Muscle layer of duodenum (tissue), 2 donors: Measurements from ENCODE around the gene DPYSL4.

Experiments
- H3K27ac ChIP-seq: one replicate; pipeline ENCODE4 v1.7.0; 2013; ENCODE audit warnings: mild to moderate bottlenecking, low read length
- H3K27me3 ChIP-seq: one replicate; pipeline ENCODE4 v1.7.0; 2013; ENCODE audit warnings: low read depth, mild to moderate bottlenecking, control low read depth, low read length
- H3K36me3 ChIP-seq, 2 donors: one replicate each; pipeline ENCODE4 v1.7.0; 2013; ENCODE audit warnings: low read length in 2 of 2, control low read depth in 1 of 2, mild to moderate bottlenecking in 1 of 2; ENCODE audit not compliant: insufficient read depth in 2 of 2, control insufficient read depth in 1 of 2
- H3K4me1 ChIP-seq, 2 donors: one replicate each; pipeline ENCODE4 v1.7.0; 2013; ENCODE audit warnings: low read length in 2 of 2, mild to moderate bottlenecking in 2 of 2, control low read depth in 1 of 2, moderate library complexity in 1 of 2; ENCODE audit not compliant: insufficient read depth in 2 of 2, control insufficient read depth in 1 of 2
- H3K4me3 ChIP-seq, 2 donors: one replicate each; pipeline ENCODE4 v1.7.0; 2013; ENCODE audit warnings: low read length in 2 of 2, low read depth in 1 of 2, mild to moderate bottlenecking in 1 of 2
- H3K9me3 ChIP-seq, 2 donors: one replicate each; pipeline ENCODE4 v1.7.0; 2013; ENCODE audit warnings: low read length in 2 of 2, control low read depth in 1 of 2, mild to moderate bottlenecking in 1 of 2; ENCODE audit not compliant: control insufficient read depth in 1 of 2
- donor health status: healthy.

Gene DPYSL4

GRCh38 chr10:132151286-132151950 lies 35.3 kb upstream of the DPYSL4 start:
- no peak overlapping the region for H3K27ac ChIP-seq
- no peaks in the 10 kb centered on the region for H3K9me3 ChIP-seq
- H3K36me3 ChIP-seq = peaks cover 0 to 7% of the 10 kb centered on the region in 2 donors
- H3K4me3 ChIP-seq = no peak overlapping the region
- no peaks in the 10 kb centered on the region for H3K4me1 ChIP-seq
- H3K27me3 ChIP-seq = no peaks in the 10 kb centered on the region

- H3K27me3 ChIP-seq = no peaks in the 10 kb centered on the region
- H3K36me3 ChIP-seq = peaks cover 0 to 7% of the 10 kb centered on the region in 2 donors
- H3K4me3 ChIP-seq = no peak overlapping the region
- H3K9me3 ChIP-seq = no peaks in the 10 kb centered on the region
- H3K27ac ChIP-seq = no peak overlapping the region
- no peaks in the 10 kb centered on the region for H3K4me1 ChIP-seq
These were observed 34.7 kb upstream of the DPYSL4 start for GRCh38 chr10:132151951-132152505.

GRCh38 chr10:132152896-132153580 lies 33.7 kb upstream of the DPYSL4 start:
- H3K27ac ChIP-seq = no peak overlapping the region
- no peak overlapping the region for H3K4me3 ChIP-seq
- H3K9me3 ChIP-seq = no peaks in the 10 kb centered on the region
- no peaks in the 10 kb centered on the region for H3K4me1 ChIP-seq
- H3K36me3 ChIP-seq = peaks cover 0 to 7% of the 10 kb centered on the region in 2 donors
- H3K27me3 ChIP-seq = no peaks in the 10 kb centered on the region

- H3K4me3 ChIP-seq = no peak overlapping the region
- no peaks in the 10 kb centered on the region for H3K27me3 ChIP-seq
- no peaks in the 10 kb centered on the region for H3K4me1 ChIP-seq
- peaks cover 0 to 7% of the 10 kb centered on the region in 2 donors for H3K36me3 ChIP-seq
- no peaks in the 10 kb centered on the region for H3K9me3 ChIP-seq
- no peak overlapping the region for H3K27ac ChIP-seq
These were observed 33.0 kb upstream of the DPYSL4 start for GRCh38 chr10:132153616-132154217.

- no peaks in the 10 kb centered on the region for H3K9me3 ChIP-seq
- H3K27me3 ChIP-seq = no peaks in the 10 kb centered on the region
- H3K4me3 ChIP-seq = no peak overlapping the region
- H3K27ac ChIP-seq = no peak overlapping the region
- no peaks in the 10 kb centered on the region for H3K4me1 ChIP-seq
- peaks cover 0 to 7% of the 10 kb centered on the region in 2 donors for H3K36me3 ChIP-seq
These were observed 32.3 kb upstream of the DPYSL4 start for GRCh38 chr10:132154440-132154839.

GRCh38 chr10:132154931-132155330 lies 31.8 kb upstream of the DPYSL4 start:
- no peak overlapping the region for H3K4me3 ChIP-seq
- H3K27me3 ChIP-seq = no peaks in the 10 kb centered on the region
- H3K27ac ChIP-seq = no peak overlapping the region
- peaks cover 0 to 7% of the 10 kb centered on the region in 2 donors for H3K36me3 ChIP-seq
- no peaks in the 10 kb centered on the region for H3K9me3 ChIP-seq
- H3K4me1 ChIP-seq = no peaks in the 10 kb centered on the region

- peaks cover 0 to 7% of the 10 kb centered on the region in 2 donors for H3K36me3 ChIP-seq
- H3K4me1 ChIP-seq = no peaks in the 10 kb centered on the region
- H3K27ac ChIP-seq = no peak overlapping the region
- H3K27me3 ChIP-seq = no peaks in the 10 kb centered on the region
- no peaks in the 10 kb centered on the region for H3K9me3 ChIP-seq
- H3K4me3 ChIP-seq = no peak overlapping the region
These were observed 30.9 kb upstream of the DPYSL4 start for GRCh38 chr10:132155723-132156381.

GRCh38 chr10:132156382-132156781 lies 30.4 kb upstream of the DPYSL4 start:
- H3K27ac ChIP-seq = no peak overlapping the region
- no peaks in the 10 kb centered on the region for H3K27me3 ChIP-seq
- peaks cover 0 to 7% of the 10 kb centered on the region in 2 donors for H3K36me3 ChIP-seq
- no peaks in the 10 kb centered on the region for H3K4me1 ChIP-seq
- H3K4me3 ChIP-seq = no peak overlapping the region
- no peaks in the 10 kb centered on the region for H3K9me3 ChIP-seq

GRCh38 chr10:132157101-132157500 lies 29.6 kb upstream of the DPYSL4 start:
- peaks cover 0 to 7% of the 10 kb centered on the region in 2 donors for H3K36me3 ChIP-seq
- no peaks in the 10 kb centered on the region for H3K27me3 ChIP-seq
- no peak overlapping the region for H3K27ac ChIP-seq
- no peak overlapping the region for H3K4me3 ChIP-seq
- H3K4me1 ChIP-seq = peaks cover 0 to under 1% of the 10 kb centered on the region in 2 donors
- H3K9me3 ChIP-seq = no peaks in the 10 kb centered on the region

- no peak overlapping the region for H3K27ac ChIP-seq
- no peaks in the 10 kb centered on the region for H3K9me3 ChIP-seq
- H3K4me1 ChIP-seq = peaks cover 0 to 12% of the 10 kb centered on the region in 2 donors
- no peaks in the 10 kb centered on the region for H3K27me3 ChIP-seq
- no peak overlapping the region for H3K4me3 ChIP-seq
- H3K36me3 ChIP-seq = peaks cover 0 to 7% of the 10 kb centered on the region in 2 donors
These were observed 28.5 kb upstream of the DPYSL4 start for GRCh38 chr10:132158122-132158741.
